HG03457 (cell line): ENCODE measurements around the gene ARHGEF10L.
"Not testable (repeated sequence)": the region's sequence is repeated elsewhere in the genome, so short reads cannot be mapped to it uniquely, and the experiment has no call there.

Source experiments
- ATAC-seq: cut with Tn5 transposase; IDR thresholded peaks from one replicate; pipeline ENCODE4 v1.9.1; 2021; ENCODE audit warnings: moderate number of reproducible peaks; ENCODE audit not compliant: unreplicated experiment

The ARHGEF10L gene

GRCh38 chr1:17729248-17729647, 189.8 kb downstream of the ARHGEF10L start:
- ATAC-seq: no peak

- ATAC-seq: no peak
Measured at GRCh38 chr1:17729909-17730308, 190.4 kb downstream of the ARHGEF10L start.

- ATAC-seq: no peak
Measured at GRCh38 chr1:17731460-17731859, 192.0 kb downstream of the ARHGEF10L start.

GRCh38 chr1:17732475-17732874, 193.0 kb downstream of the ARHGEF10L start:
- ATAC-seq: no peak

GRCh38 chr1:17733661-17734060, 194.2 kb downstream of the ARHGEF10L start:
- ATAC-seq: no peak

- ATAC-seq: no peak
Measured at GRCh38 chr1:17734609-17735008, 195.1 kb downstream of the ARHGEF10L start.

- no peak for ATAC-seq
Measured at GRCh38 chr1:17735348-17735747, 195.8 kb downstream of the ARHGEF10L start.

- ATAC-seq: no peak
Measured at GRCh38 chr1:17735793-17736192, 196.3 kb downstream of the ARHGEF10L start.

GRCh38 chr1:17736625-17737024, 197.1 kb downstream of the ARHGEF10L start:
- no peak for ATAC-seq

GRCh38 chr1:17739050-17739449, 199.6 kb downstream of the ARHGEF10L start:
- no peak for ATAC-seq

- no peak for ATAC-seq
Measured at GRCh38 chr1:17741052-17741451, 201.6 kb downstream of the ARHGEF10L start.

- ATAC-seq: no peak
Measured at GRCh38 chr1:17742583-17742982, 203.1 kb downstream of the ARHGEF10L start.

- ATAC-seq: no peak
Measured at GRCh38 chr1:17743008-17743647, 203.6 kb downstream of the ARHGEF10L start.

GRCh38 chr1:17743925-17744324, 204.4 kb downstream of the ARHGEF10L start:
- no peak for ATAC-seq

- no peak for ATAC-seq
Measured at GRCh38 chr1:17744666-17745478, 205.4 kb downstream of the ARHGEF10L start.

GRCh38 chr1:17745479-17745955, 206.0 kb downstream of the ARHGEF10L start:
- no peak for ATAC-seq

- not testable (repeated sequence) for ATAC-seq
Measured at GRCh38 chr1:17746281-17746680, 206.8 kb downstream of the ARHGEF10L start.

GRCh38 chr1:17746920-17747319, 207.4 kb downstream of the ARHGEF10L start:
- no peak for ATAC-seq
